DMS79 (cell line): ENCODE results near the gene NEIL3.
"Not testable (repeated sequence)": the region's sequence is repeated elsewhere in the genome, so short reads cannot be mapped to it uniquely, and the experiment has no call there.

Experiments used
- DNase-seq: peaks from one replicate; lab custom pipeline; 2025; lab: John Stamatoyannopoulos, UW

Gene NEIL3

GRCh38 chr4:177302371-177303100, 7.1 kb upstream of the NEIL3 start:
- no peak for DNase-seq

- DNase-seq = no peak
These were observed 5.6 kb upstream of the NEIL3 start for GRCh38 chr4:177304094-177304493.

- DNase-seq = not testable (repeated sequence)
These were observed 4.8 kb upstream of the NEIL3 start for GRCh38 chr4:177304864-177305263.

- no peak for DNase-seq
These were observed 1.5 kb upstream of the NEIL3 start for GRCh38 chr4:177308125-177308524.

GRCh38 chr4:177308847-177309521, 690 bp upstream of the NEIL3 start:
- DNase-seq = no peak

- no peak for DNase-seq
These were observed 1.9 kb downstream of the NEIL3 start for GRCh38 chr4:177311589-177311988.

- DNase-seq = no peak
These were observed 3.6 kb downstream of the NEIL3 start for GRCh38 chr4:177313263-177313662.

GRCh38 chr4:177315767-177316464, 6.2 kb downstream of the NEIL3 start:
- no peak for DNase-seq

- no peak for DNase-seq
These were observed 11.0 kb downstream of the NEIL3 start for GRCh38 chr4:177320721-177321120.

- DNase-seq = no peak
These were observed 12.0 kb downstream of the NEIL3 start for GRCh38 chr4:177321647-177322046.

- DNase-seq = no peak
These were observed 12.6 kb downstream of the NEIL3 start for GRCh38 chr4:177322266-177322665.

GRCh38 chr4:177322881-177323280, 13.2 kb downstream of the NEIL3 start:
- no peak for DNase-seq

- DNase-seq = no peak
These were observed 13.7 kb downstream of the NEIL3 start for GRCh38 chr4:177323416-177323815.

GRCh38 chr4:177332119-177332518, 22.4 kb downstream of the NEIL3 start:
- DNase-seq = no peak

GRCh38 chr4:177339477-177340374, 30.1 kb downstream of the NEIL3 start:
- no peak for DNase-seq

GRCh38 chr4:177348348-177348747, 38.7 kb downstream of the NEIL3 start:
- DNase-seq = no peak

GRCh38 chr4:177349191-177349590, 39.5 kb downstream of the NEIL3 start:
- no peak for DNase-seq

- no peak for DNase-seq
These were observed 42.1 kb downstream of the NEIL3 start for GRCh38 chr4:177351622-177352244.

GRCh38 chr4:177356206-177356605, 46.5 kb downstream of the NEIL3 start:
- DNase-seq = no peak

GRCh38 chr4:177356921-177357320, 47.2 kb downstream of the NEIL3 start:
- DNase-seq = no peak

GRCh38 chr4:177367336-177367735, 57.7 kb downstream of the NEIL3 start:
- DNase-seq = no peak

- DNase-seq = no peak
These were observed 59.7 kb downstream of the NEIL3 start for GRCh38 chr4:177369372-177369771.
